ENCODE results near the gene ERP44. TPM values are rescaled to one million over a fixed set of nuclear protein-coding genes. Genes with fewer than 3 reads are reported as not detected.

Gene ERP44
- total RNA-seq, 4 donors from 2014 or later = 7.0 to 10.8 (median 9.7) TPM

DNA sequence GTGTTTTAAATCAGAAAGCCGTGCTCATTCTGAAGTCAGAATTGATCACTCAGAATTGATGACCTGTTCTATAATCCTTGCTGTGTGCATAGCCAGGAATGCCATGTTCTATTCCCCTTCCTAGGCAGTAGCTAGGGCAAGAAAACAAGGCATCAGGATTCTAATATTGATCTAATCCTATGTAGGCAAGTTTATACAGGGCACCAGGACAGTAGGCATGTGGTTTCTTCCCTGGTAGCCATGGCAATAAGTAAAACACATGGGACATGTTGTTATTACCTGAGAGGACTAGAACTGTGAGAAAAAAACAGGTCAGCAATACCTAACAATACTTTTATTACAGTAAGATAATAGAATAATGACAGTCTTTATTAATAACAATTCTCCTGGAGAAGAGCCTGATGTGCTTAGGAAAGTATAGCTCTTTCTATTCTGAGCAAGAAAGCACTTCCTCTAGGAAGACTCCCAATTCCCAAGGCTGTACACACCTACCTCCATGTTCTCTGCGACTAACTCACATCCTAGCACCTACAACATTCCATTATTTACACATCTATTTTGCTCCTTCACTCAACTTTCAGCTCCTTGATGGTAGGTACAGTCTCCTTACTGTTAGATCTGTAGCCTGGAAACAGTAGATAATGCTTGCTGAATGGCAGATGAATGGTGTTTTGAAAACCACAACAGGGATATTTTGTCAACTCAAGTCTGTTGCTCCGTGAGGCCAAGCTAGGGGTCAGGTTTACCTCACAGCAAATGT is 121.6 kb downstream of the ERP44 start:
- ATAC-seq = no peak
- Histone ChIP-seq H3K36me3 (no peaks in the 10 kb centered on the region), H3K4me3 (no peak overlapping the region), H3K4me1 (peaks cover 9 to 10% of the 10 kb centered on the region in 2 donors), H3K27ac (no peak overlapping the region), H3K9me3 (no peaks in the 10 kb centered on the region), H3K27me3 (no peaks in the 10 kb centered on the region)
- TF ChIP-seq POLR2A (IDR thresholded peaks at IDR 0.05) (no peak), CTCF (IDR thresholded peaks at IDR 0.05 in 4 of 5, conservative IDR thresholded peaks at IDR 0.05 in 1 of 5) (no peak)
- intact Hi-C loops (cut with DNase I; ENCODE audit: low total_unique reads) (no loop called here), in situ Hi-C loops (cut with MboI; ENCODE audit: low sequenced_read_pairs in 4 of 4) (no loop called here)
- DNase-seq = no peak

DNA sequence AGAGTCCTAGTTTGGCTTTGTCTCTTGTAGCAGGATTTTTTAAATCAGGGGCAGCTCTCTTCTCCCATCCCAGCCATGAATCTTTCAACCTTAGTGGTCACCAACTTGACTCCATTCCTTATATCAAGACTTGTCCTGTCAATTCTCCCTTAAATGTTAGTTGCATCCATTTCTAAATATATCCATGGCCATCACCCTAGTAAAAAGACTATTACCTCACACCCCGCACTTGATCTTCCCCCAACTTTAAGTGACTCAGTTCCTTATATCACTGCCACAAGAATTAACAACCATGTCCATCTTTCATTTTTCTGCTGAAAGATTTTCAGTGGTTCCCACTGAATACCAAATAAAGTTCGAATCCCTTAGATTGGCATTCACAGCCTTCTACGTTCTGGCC is 125.3 kb downstream of the ERP44 start:
- in situ Hi-C loops (cut with MboI; ENCODE audit: low sequenced_read_pairs in 4 of 4) = no loop called here

DNA sequence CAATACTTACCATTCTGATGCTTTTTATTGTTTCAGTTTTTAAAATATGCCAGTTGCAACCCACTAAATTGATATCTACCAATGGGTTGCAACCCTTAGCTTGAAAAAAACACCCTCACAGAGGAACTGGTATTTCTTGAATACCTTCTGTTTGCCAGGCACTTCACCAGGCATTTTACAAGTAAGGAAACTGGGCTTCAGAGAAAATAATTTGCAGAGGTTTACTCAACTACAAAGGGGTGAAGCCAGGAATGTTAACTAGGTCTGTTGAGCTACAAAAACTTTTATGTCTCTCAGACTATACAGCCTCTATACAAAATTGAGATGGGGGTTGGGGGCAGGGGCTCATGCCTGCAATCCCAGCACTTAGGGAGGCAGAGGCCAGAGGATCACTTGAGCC is 127.4 kb downstream of the ERP44 start:
- in situ Hi-C loops (cut with MboI; ENCODE audit: low sequenced_read_pairs in 4 of 4) = no loop called here

More for the DNA sequence above, 125.3 kb downstream of the ERP44 start:
- DNase-seq = no peak
- no peak for TF ChIP-seq CTCF (IDR thresholded peaks at IDR 0.05 in 4 of 5, conservative IDR thresholded peaks at IDR 0.05 in 1 of 5)
- TF ChIP-seq POLR2A (IDR thresholded peaks at IDR 0.05) = no peak
- Histone ChIP-seq H3K36me3 (peaks cover 0 to 13% of the 10 kb centered on the region in 2 donors), H3K4me1 (peaks cover 9 to 10% of the 10 kb centered on the region in 2 donors), H3K4me3 (no peak overlapping the region), H3K27me3 (no peaks in the 10 kb centered on the region), H3K27ac (peak overlapping the region in 1 of 4 donors; percentile 25), H3K9me3 (no peaks in the 10 kb centered on the region)
- peak; percentile 50 to 86 for ATAC-seq
- intact Hi-C loops (cut with DNase I; ENCODE audit: low total_unique reads) = no loop called here

DNA sequence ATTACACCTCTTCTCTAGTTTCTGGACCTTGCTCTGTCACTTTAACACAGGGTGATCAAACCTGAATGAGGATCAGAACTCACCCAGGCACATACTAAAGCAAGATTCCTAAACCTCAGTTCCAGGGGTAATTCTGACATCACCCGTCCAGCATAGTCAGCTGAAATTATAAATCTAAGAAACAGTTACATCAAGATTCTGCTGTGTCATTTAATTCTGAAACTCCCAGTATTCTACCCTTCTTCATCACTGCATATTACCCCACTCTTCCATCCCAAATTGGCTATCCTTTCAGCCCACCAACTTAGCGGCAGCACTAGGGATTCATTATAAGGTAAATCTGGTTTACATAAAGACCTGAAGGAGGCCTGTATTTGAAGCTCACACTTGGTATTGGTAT is 128.3 kb downstream of the ERP44 start:
- ATAC-seq (no peak), DNase-seq (no peak)
- Histone ChIP-seq H3K4me1 (peaks cover 9 to 10% of the 10 kb centered on the region in 2 donors), H3K9me3 (no peaks in the 10 kb centered on the region), H3K36me3 (peaks cover 0 to 22% of the 10 kb centered on the region in 2 donors), H3K27me3 (no peaks in the 10 kb centered on the region), H3K27ac (no peak overlapping the region), H3K4me3 (no peak overlapping the region)
- TF ChIP-seq CTCF (IDR thresholded peaks at IDR 0.05 in 4 of 5, conservative IDR thresholded peaks at IDR 0.05 in 1 of 5) (no peak), POLR2A (IDR thresholded peaks at IDR 0.05) (no peak)
- intact Hi-C loops (cut with DNase I; ENCODE audit: low total_unique reads) (no loop called here), in situ Hi-C loops (cut with MboI; ENCODE audit: low sequenced_read_pairs in 4 of 4) (no loop called here)

More for the DNA sequence above, 127.4 kb downstream of the ERP44 start:
- H3K27me3 ChIP-seq = no peaks in the 10 kb centered on the region
- no peaks in the 10 kb centered on the region for H3K9me3 ChIP-seq
- no peak for TF ChIP-seq CTCF (IDR thresholded peaks at IDR 0.05 in 4 of 5, conservative IDR thresholded peaks at IDR 0.05 in 1 of 5)
- no peak for TF ChIP-seq POLR2A (IDR thresholded peaks at IDR 0.05)
- no peak for DNase-seq
- peaks cover 9 to 10% of the 10 kb centered on the region in 2 donors for H3K4me1 ChIP-seq
- intact Hi-C loops (cut with DNase I; ENCODE audit: low total_unique reads) = no loop called here
- peaks cover 0 to 22% of the 10 kb centered on the region in 2 donors for H3K36me3 ChIP-seq
- no peak overlapping the region for H3K27ac ChIP-seq
- H3K4me3 ChIP-seq = no peak overlapping the region
- no peak for ATAC-seq
